Duodenal mucosa (tissue), 2 donors: Measurements from ENCODE around the gene CHCHD6.

Source experiments
- H3K27ac ChIP-seq: one replicate; pipeline ENCODE4 v1.7.0; 2013; ENCODE audit warnings: low read depth, low read length
- H3K27me3 ChIP-seq, 2 donors: one replicate each; pipeline ENCODE4 v1.7.0; 2013; ENCODE audit warnings: low read length in 2 of 2, control low read depth in 1 of 2; ENCODE audit not compliant: insufficient read depth in 2 of 2, control insufficient read depth in 1 of 2
- H3K36me3 ChIP-seq, 2 donors: one replicate each; pipeline ENCODE4 v1.7.0; 2013; ENCODE audit warnings: low read length in 2 of 2, control low read depth in 1 of 2; ENCODE audit not compliant: insufficient read depth in 2 of 2, control insufficient read depth in 1 of 2
- H3K4me1 ChIP-seq, 2 donors: one replicate each; pipeline ENCODE4 v1.7.0; 2013; ENCODE audit warnings: low read length in 2 of 2, control low read depth in 1 of 2; ENCODE audit not compliant: insufficient read depth in 2 of 2, control insufficient read depth in 1 of 2
- H3K4me3 ChIP-seq, 2 donors: one replicate each; pipeline ENCODE4 v1.7.0; 2013; ENCODE audit warnings: low read length in 2 of 2, low read depth in 1 of 2
- H3K9ac ChIP-seq, 2 donors: one replicate each; pipeline ENCODE4 v1.7.0; 2013; ENCODE audit warnings: low read length in 2 of 2, low read depth in 1 of 2
- H3K9me3 ChIP-seq, 2 donors: one replicate each; pipeline ENCODE4 v1.7.0; 2013; ENCODE audit warnings: low read length in 2 of 2, control low read depth in 1 of 2; ENCODE audit not compliant: control insufficient read depth in 1 of 2

CHCHD6 gene

GRCh38 chr3:126737527-126737926 lies 33.5 kb downstream of the CHCHD6 start:
- Histone ChIP-seq H3K4me3 (no peak overlapping the region), H3K9me3 (no peaks in the 10 kb centered on the region), H3K27me3 (no peaks in the 10 kb centered on the region), H3K4me1 (no peaks in the 10 kb centered on the region), H3K36me3 (peaks cover 0 to 4% of the 10 kb centered on the region in 2 donors), H3K27ac (no peak overlapping the region), H3K9ac (no peak overlapping the region)

GRCh38 chr3:126742057-126742456 lies 38.0 kb downstream of the CHCHD6 start:
- Histone ChIP-seq H3K9ac (no peak overlapping the region), H3K27ac (no peak overlapping the region), H3K4me1 (peaks cover 0 to 4% of the 10 kb centered on the region in 2 donors), H3K4me3 (no peak overlapping the region), H3K36me3 (no peaks in the 10 kb centered on the region), H3K27me3 (no peaks in the 10 kb centered on the region), H3K9me3 (no peaks in the 10 kb centered on the region)

GRCh38 chr3:126743350-126743749 lies 39.3 kb downstream of the CHCHD6 start:
- Histone ChIP-seq H3K27me3 (no peaks in the 10 kb centered on the region), H3K9me3 (no peaks in the 10 kb centered on the region), H3K36me3 (no peaks in the 10 kb centered on the region), H3K4me3 (no peak overlapping the region), H3K27ac (no peak overlapping the region), H3K9ac (no peak overlapping the region), H3K4me1 (peaks cover 0 to 4% of the 10 kb centered on the region in 2 donors)

- Histone ChIP-seq H3K27ac (no peak overlapping the region), H3K4me1 (peaks cover 0 to 4% of the 10 kb centered on the region in 2 donors), H3K9ac (no peak overlapping the region), H3K36me3 (no peaks in the 10 kb centered on the region), H3K27me3 (no peaks in the 10 kb centered on the region), H3K4me3 (no peak overlapping the region), H3K9me3 (no peaks in the 10 kb centered on the region)
Measured at GRCh38 chr3:126743781-126744180, 39.7 kb downstream of the CHCHD6 start.

GRCh38 chr3:126745760-126746394 lies 41.8 kb downstream of the CHCHD6 start:
- Histone ChIP-seq H3K9ac (no peak overlapping the region), H3K4me1 (peaks cover 0 to 4% of the 10 kb centered on the region in 2 donors), H3K27ac (no peak overlapping the region), H3K4me3 (no peak overlapping the region), H3K9me3 (no peaks in the 10 kb centered on the region), H3K36me3 (no peaks in the 10 kb centered on the region), H3K27me3 (no peaks in the 10 kb centered on the region)

- Histone ChIP-seq H3K27ac (no peak overlapping the region), H3K4me1 (peaks cover 0 to 4% of the 10 kb centered on the region in 2 donors), H3K9ac (no peak overlapping the region), H3K36me3 (no peaks in the 10 kb centered on the region), H3K27me3 (no peaks in the 10 kb centered on the region), H3K4me3 (no peak overlapping the region), H3K9me3 (no peaks in the 10 kb centered on the region)
Measured at GRCh38 chr3:126746395-126747177, 42.5 kb downstream of the CHCHD6 start.

GRCh38 chr3:126747768-126748167 lies 43.7 kb downstream of the CHCHD6 start:
- H3K9me3 ChIP-seq = no peaks in the 10 kb centered on the region
- no peaks in the 10 kb centered on the region for H3K36me3 ChIP-seq
- peaks cover 0 to 4% of the 10 kb centered on the region in 2 donors for H3K4me1 ChIP-seq
- H3K27me3 ChIP-seq = no peaks in the 10 kb centered on the region
- no peak overlapping the region for H3K4me3 ChIP-seq
- H3K9ac ChIP-seq = no peak overlapping the region
- H3K27ac ChIP-seq = no peak overlapping the region

- Histone ChIP-seq H3K4me3 (no peak overlapping the region), H3K4me1 (peaks cover 0 to 4% of the 10 kb centered on the region in 2 donors), H3K9me3 (no peaks in the 10 kb centered on the region), H3K36me3 (no peaks in the 10 kb centered on the region), H3K27me3 (no peaks in the 10 kb centered on the region), H3K9ac (no peak overlapping the region), H3K27ac (no peak overlapping the region)
Measured at GRCh38 chr3:126748701-126749546, 44.9 kb downstream of the CHCHD6 start.

- H3K36me3 ChIP-seq = no peaks in the 10 kb centered on the region
- no peak overlapping the region for H3K27ac ChIP-seq
- H3K9ac ChIP-seq = no peak overlapping the region
- peaks cover 0 to 4% of the 10 kb centered on the region in 2 donors for H3K4me1 ChIP-seq
- H3K4me3 ChIP-seq = no peak overlapping the region
- no peaks in the 10 kb centered on the region for H3K9me3 ChIP-seq
- no peaks in the 10 kb centered on the region for H3K27me3 ChIP-seq
Measured at GRCh38 chr3:126749547-126749875, 45.5 kb downstream of the CHCHD6 start.
